NCI-H446 (cell line): ENCODE results near the gene GALNT11.
"Not testable (repeated sequence)": the region's sequence is repeated elsewhere in the genome, so short reads cannot be mapped to it uniquely, and the experiment has no call there.

Experiments used
- DNase-seq, 2 experiments: peaks; one replicate each; lab custom pipeline; 2025; lab: John Stamatoyannopoulos, UW

GALNT11 gene

GRCh38 chr7:152027491-152028365 lies 2.3 kb downstream of the GALNT11 start:
- DNase-seq: not testable (repeated sequence)

GRCh38 chr7:152030059-152030458 lies 4.6 kb downstream of the GALNT11 start:
- DNase-seq: not testable (repeated sequence)

GRCh38 chr7:152030639-152031038 lies 5.2 kb downstream of the GALNT11 start:
- DNase-seq: not testable (repeated sequence)

GRCh38 chr7:152035817-152036216 lies 10.3 kb downstream of the GALNT11 start:
- no peak for DNase-seq

- DNase-seq: not testable (repeated sequence)
Measured at GRCh38 chr7:152038410-152038809, 12.9 kb downstream of the GALNT11 start.

- DNase-seq: not testable (repeated sequence)
Measured at GRCh38 chr7:152043086-152043485, 17.6 kb downstream of the GALNT11 start.

- not testable (repeated sequence) for DNase-seq
Measured at GRCh38 chr7:152044909-152045308, 19.4 kb downstream of the GALNT11 start.

- DNase-seq: no peak
Measured at GRCh38 chr7:152046531-152046930, 21.1 kb downstream of the GALNT11 start.

- no peak for DNase-seq
Measured at GRCh38 chr7:152048051-152048450, 22.6 kb downstream of the GALNT11 start.

GRCh38 chr7:152050547-152050971 lies 25.1 kb downstream of the GALNT11 start:
- DNase-seq: peak; percentile 73 to 91

- DNase-seq: no peak
Measured at GRCh38 chr7:152051968-152052367, 26.5 kb downstream of the GALNT11 start.

GRCh38 chr7:152052771-152053170 lies 27.3 kb downstream of the GALNT11 start:
- no peak for DNase-seq

- no peak for DNase-seq
Measured at GRCh38 chr7:152054367-152055230, 29.1 kb downstream of the GALNT11 start.

- DNase-seq: no peak
Measured at GRCh38 chr7:152056621-152057274, 31.3 kb downstream of the GALNT11 start.

GRCh38 chr7:152059311-152059710 lies 33.8 kb downstream of the GALNT11 start:
- no peak for DNase-seq

GRCh38 chr7:152061086-152061485 lies 35.6 kb downstream of the GALNT11 start:
- DNase-seq: not testable (repeated sequence)

GRCh38 chr7:152063192-152063591 lies 37.7 kb downstream of the GALNT11 start:
- DNase-seq: not testable (repeated sequence)

- DNase-seq: not testable (repeated sequence)
Measured at GRCh38 chr7:152063821-152064220, 38.3 kb downstream of the GALNT11 start.

GRCh38 chr7:152065800-152066344 lies 40.4 kb downstream of the GALNT11 start:
- DNase-seq: not testable (repeated sequence)

GRCh38 chr7:152072421-152072820 lies 46.9 kb downstream of the GALNT11 start:
- DNase-seq: no peak

- DNase-seq: no peak
Measured at GRCh38 chr7:152073352-152073751, 47.9 kb downstream of the GALNT11 start.

- no peak for DNase-seq
Measured at GRCh38 chr7:152074673-152075072, 49.2 kb downstream of the GALNT11 start.
